Mesenchymal stem cell (in vitro differentiated cells and primary cell): ENCODE results near the gene ASCC1.
"Not testable (repeated sequence)": the region's sequence is repeated elsewhere in the genome, so short reads cannot be mapped to it uniquely, and the experiment has no call there.

Source experiments
- DNase-seq: peaks from one replicate; pipeline ENCODE4 v3.0.0-alpha.2; 2013
- H2AFZ ChIP-seq: one replicate; pipeline ENCODE4 v1.6.1; 2013; ENCODE audit warnings: low read depth, mild to moderate bottlenecking, control low read depth, inconsistent platforms, low read length, moderate library complexity
- H2AK5ac ChIP-seq: 2 replicates; pipeline ENCODE4 v1.6.1; 2013; ENCODE audit warnings: low read length, moderate library complexity, mild to moderate bottlenecking, inconsistent platforms; ENCODE audit not compliant: severe bottlenecking
- H2BK120ac ChIP-seq: one replicate; pipeline ENCODE4 v1.6.1; 2013; ENCODE audit warnings: low read depth, mild to moderate bottlenecking, inconsistent platforms, low read length, moderate library complexity
- H2BK12ac ChIP-seq, 2 experiments: one replicate each; pipeline ENCODE4 v1.6.1; 2013; ENCODE audit warnings: inconsistent platforms in 2 of 2, low read length in 2 of 2, mild to moderate bottlenecking in 2 of 2, moderate library complexity in 2 of 2, control low read depth in 1 of 2
- H2BK15ac ChIP-seq: one replicate; pipeline ENCODE4 v1.6.1; 2013; ENCODE audit warnings: mild to moderate bottlenecking, low read depth, inconsistent platforms; ENCODE audit not compliant: poor library complexity, severe bottlenecking
- H2BK5ac ChIP-seq: 2 replicates; pipeline ENCODE4 v1.6.1; 2013; ENCODE audit warnings: low read depth, mild to moderate bottlenecking, low read length, control low read depth, inconsistent platforms; ENCODE audit not compliant: poor library complexity, severe bottlenecking
- H3K14ac ChIP-seq, 2 experiments: one replicate each; pipeline ENCODE4 v1.6.1; 2013; ENCODE audit warnings: inconsistent platforms in 2 of 2, low read length in 2 of 2, control low read depth in 1 of 2, mild to moderate bottlenecking in 1 of 2, moderate library complexity in 1 of 2
- H3K18ac ChIP-seq, 2 experiments: one replicate each; pipeline ENCODE4 v1.6.1; 2013; ENCODE audit warnings: inconsistent platforms in 2 of 2, low read length in 2 of 2, control low read depth in 1 of 2, low read depth in 1 of 2, mild to moderate bottlenecking in 1 of 2
- H3K23ac ChIP-seq, 2 experiments: one replicate each; pipeline ENCODE4 v1.6.1; 2013; ENCODE audit warnings: inconsistent platforms in 2 of 2, low read length in 2 of 2, mild to moderate bottlenecking in 2 of 2, moderate library complexity in 2 of 2, control low read depth in 1 of 2
- H3K27ac ChIP-seq: 2 replicates; pipeline ENCODE4 v1.5.1; 2013; ENCODE audit warnings: mild to moderate bottlenecking, moderate library complexity, low read length, control low read depth, inconsistent platforms; ENCODE audit not compliant: poor library complexity, severe bottlenecking
- H3K27me3 ChIP-seq, 2 experiments: 2 replicates each; pipeline versions ENCODE4 v1.6.1 to v1.7.0; 2013; ENCODE audit warnings: low read length in 2 of 2, mild to moderate bottlenecking in 2 of 2, moderate library complexity in 2 of 2, control low read depth in 1 of 2, inconsistent platforms in 1 of 2; ENCODE audit not compliant: control insufficient read depth in 1 of 2, insufficient read depth in 1 of 2
- H3K36me3 ChIP-seq, 2 experiments: 2 replicates each; pipeline versions ENCODE4 v1.6.1 to v1.7.0; 2013; ENCODE audit warnings: low read length in 2 of 2, control low read depth in 1 of 2, inconsistent platforms in 1 of 2, low read depth in 1 of 2, mild to moderate bottlenecking in 1 of 2; ENCODE audit not compliant: insufficient read depth in 2 of 2, control insufficient read depth in 1 of 2
- H3K4ac ChIP-seq, 2 experiments: one replicate each; pipeline ENCODE4 v1.6.1; 2013; ENCODE audit warnings: inconsistent platforms in 2 of 2, low read length in 2 of 2, mild to moderate bottlenecking in 2 of 2, moderate library complexity in 2 of 2, control low read depth in 1 of 2, low read depth in 1 of 2
- H3K4me1 ChIP-seq: 2 replicates; pipeline ENCODE4 v1.6.1; 2013; ENCODE audit warnings: low read depth, low read length, control low read depth; ENCODE audit not compliant: control insufficient read depth, insufficient read depth
- H3K4me2 ChIP-seq: 2 replicates; pipeline ENCODE4 v1.6.1; 2013; ENCODE audit warnings: low read length, mild to moderate bottlenecking, inconsistent platforms; ENCODE audit not compliant: poor library complexity, severe bottlenecking
- H3K4me3 ChIP-seq, 2 experiments: 2 replicates each; pipeline versions ENCODE4 v1.5.1 to v1.7.0; 2013; ENCODE audit warnings: low read length in 2 of 2, mild to moderate bottlenecking in 2 of 2, control low read depth in 1 of 2, low read depth in 1 of 2; ENCODE audit not compliant: insufficient read depth in 1 of 2
- H3K79me1 ChIP-seq: replicated peaks from 2 replicates; pipeline ENCODE4 v1.6.1; 2013; ENCODE audit warnings: mild to moderate bottlenecking, control low read depth, low read length, inconsistent platforms; ENCODE audit not compliant: poor library complexity, severe bottlenecking
- H3K9ac ChIP-seq: 2 replicates; pipeline ENCODE4 v1.7.0; 2013; ENCODE audit warnings: mild to moderate bottlenecking, low read length, moderate library complexity
- H3K9me3 ChIP-seq: 2 replicates; pipeline ENCODE4 v1.7.0; 2013; ENCODE audit warnings: mild to moderate bottlenecking, low read length; ENCODE audit not compliant: control insufficient read depth
- H4K8ac ChIP-seq: one replicate; pipeline ENCODE4 v1.6.1; 2013; ENCODE audit warnings: inconsistent platforms, mild to moderate bottlenecking, low read length, moderate library complexity
- H4K91ac ChIP-seq: one replicate; pipeline ENCODE4 v1.6.1; 2013; ENCODE audit warnings: mild to moderate bottlenecking, low read length, inconsistent platforms
- WGBS: methylation state at CpG from one replicate; pipeline ENCODE4 v1.1.7; 2013; ENCODE audit warnings: mixed read lengths; 5-methylcytosine and 5-hydroxymethylcytosine counted together

The ASCC1 gene

DNA sequence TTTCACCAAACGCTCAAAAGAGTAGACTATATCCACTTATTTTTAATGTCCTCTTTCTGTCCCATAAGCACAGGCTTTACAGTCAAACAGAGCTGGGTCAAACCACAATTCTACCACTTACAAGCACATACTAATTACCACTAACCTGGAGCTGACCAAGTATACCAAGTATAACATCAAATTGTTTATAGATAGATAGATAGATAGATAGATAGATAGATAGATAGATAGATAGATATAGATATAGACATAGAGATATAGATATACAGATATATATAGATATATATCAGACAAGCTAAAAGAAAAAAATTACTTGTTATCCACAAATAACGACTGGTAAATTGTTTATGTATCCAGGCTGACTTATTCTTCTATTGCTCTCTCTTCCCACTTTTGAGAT lies 75.2 kb downstream of the ASCC1 start:
- no peak overlapping the region for H3K18ac ChIP-seq
- peaks cover 5% of the 10 kb centered on the region for H3K79me1 ChIP-seq
- H2BK120ac ChIP-seq = no peak overlapping the region
- H3K4ac ChIP-seq = no peak overlapping the region
- no peak overlapping the region for H2BK15ac ChIP-seq
- H3K4me3 ChIP-seq = no peak overlapping the region
- H2AFZ ChIP-seq = no peak overlapping the region
- H4K91ac ChIP-seq = no peak overlapping the region
- H2BK5ac ChIP-seq = peak overlapping the region; percentile 66
- no peak overlapping the region for H2AK5ac ChIP-seq
- no peaks in the 10 kb centered on the region for H3K27me3 ChIP-seq
- H3K9ac ChIP-seq = no peak overlapping the region
- no peaks in the 10 kb centered on the region for H3K4me1 ChIP-seq
- H3K4me2 ChIP-seq = no peak overlapping the region
- no peak overlapping the region for H3K27ac ChIP-seq
- H3K14ac ChIP-seq = no peak overlapping the region
- H2BK12ac ChIP-seq = no peak overlapping the region
- H4K8ac ChIP-seq = no peak overlapping the region
- H3K23ac ChIP-seq = no peak overlapping the region
- WGBS = 94% methylated on average over 1 of the region's 2 CpGs
- DNase-seq = no peak
- no peaks in the 10 kb centered on the region for H3K9me3 ChIP-seq
- H3K36me3 ChIP-seq = peaks cover 6 to 9% of the 10 kb centered on the region in 2 experiments

DNA sequence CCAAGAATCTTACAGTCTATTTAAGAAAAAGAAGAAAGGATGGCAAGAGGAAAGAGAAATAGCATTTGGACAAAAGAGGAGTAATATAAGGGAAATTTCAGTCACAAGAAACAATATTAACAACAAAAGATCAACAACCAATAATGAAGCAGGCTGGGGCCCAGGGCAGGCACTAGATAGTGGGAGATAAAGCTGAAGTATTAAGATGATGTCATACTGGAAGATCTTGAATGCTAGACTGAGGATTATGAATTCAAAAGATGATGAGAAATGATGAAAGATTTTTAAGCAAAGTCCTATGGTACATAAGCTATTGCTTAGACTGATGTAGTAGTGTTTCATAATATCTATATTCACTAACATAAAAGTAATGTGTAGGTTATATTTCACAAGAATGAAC lies 75.9 kb downstream of the ASCC1 start:
- H2BK120ac ChIP-seq = no peak overlapping the region
- peaks cover 6 to 9% of the 10 kb centered on the region in 2 experiments for H3K36me3 ChIP-seq
- H3K4me1 ChIP-seq = no peaks in the 10 kb centered on the region
- H3K4me3 ChIP-seq = no peak overlapping the region
- H3K9me3 ChIP-seq = no peaks in the 10 kb centered on the region
- H3K4ac ChIP-seq = no peak overlapping the region
- H4K8ac ChIP-seq = no peak overlapping the region
- H3K9ac ChIP-seq = no peak overlapping the region
- no peak overlapping the region for H3K18ac ChIP-seq
- no peak overlapping the region for H2AFZ ChIP-seq
- no peak overlapping the region for H3K4me2 ChIP-seq
- H2BK15ac ChIP-seq = no peak overlapping the region
- H2AK5ac ChIP-seq = no peak overlapping the region
- H2BK5ac ChIP-seq = no peak overlapping the region
- H3K14ac ChIP-seq = no peak overlapping the region
- no peak overlapping the region for H4K91ac ChIP-seq
- no peaks in the 10 kb centered on the region for H3K27me3 ChIP-seq
- H2BK12ac ChIP-seq = no peak overlapping the region
- peaks cover 11% of the 10 kb centered on the region for H3K79me1 ChIP-seq
- no peak overlapping the region for H3K27ac ChIP-seq
- DNase-seq = no peak
- no peak overlapping the region for H3K23ac ChIP-seq

DNA sequence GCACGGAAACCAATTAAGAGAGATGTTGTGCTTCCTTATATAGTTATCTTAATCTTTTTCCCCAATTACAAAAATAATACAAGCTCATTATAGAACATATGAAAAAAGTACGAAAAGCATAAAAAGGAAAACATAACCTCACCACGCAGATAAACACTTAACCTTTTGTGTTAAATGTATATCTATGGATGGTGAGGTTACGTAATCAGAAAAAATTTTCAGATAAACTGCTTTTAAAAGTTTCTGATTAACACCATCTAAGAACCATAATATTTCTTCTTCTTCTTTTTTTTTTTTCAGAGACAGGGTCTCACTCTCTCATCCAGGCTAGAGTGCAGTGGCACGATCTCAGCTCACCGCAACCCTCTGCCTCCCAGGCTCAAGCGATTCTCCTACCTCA lies 78.5 kb downstream of the ASCC1 start:
- peaks cover 11% of the 10 kb centered on the region for H3K79me1 ChIP-seq
- no peak overlapping the region for H2BK120ac ChIP-seq
- H3K18ac ChIP-seq = no peak overlapping the region
- no peak overlapping the region for H2AFZ ChIP-seq
- peaks cover 9 to 13% of the 10 kb centered on the region in 2 experiments for H3K36me3 ChIP-seq
- no peak overlapping the region for H2BK15ac ChIP-seq
- no peaks in the 10 kb centered on the region for H3K9me3 ChIP-seq
- no peak overlapping the region for H3K4me3 ChIP-seq
- no peak overlapping the region for H3K4me2 ChIP-seq
- no peak overlapping the region for H2AK5ac ChIP-seq
- no peak overlapping the region for H2BK5ac ChIP-seq
- no peaks in the 10 kb centered on the region for H3K27me3 ChIP-seq
- no peak overlapping the region for H2BK12ac ChIP-seq
- no peak overlapping the region for H3K23ac ChIP-seq
- no peak overlapping the region for H3K4ac ChIP-seq
- DNase-seq = no peak
- H3K14ac ChIP-seq = no peak overlapping the region
- H4K91ac ChIP-seq = no peak overlapping the region
- no peak overlapping the region for H3K9ac ChIP-seq
- peaks cover 1% of the 10 kb centered on the region for H3K4me1 ChIP-seq
- no peak overlapping the region for H3K27ac ChIP-seq
- H4K8ac ChIP-seq = no peak overlapping the region
- 100% methylated on average over 4 of the region's 7 CpGs for WGBS

DNA sequence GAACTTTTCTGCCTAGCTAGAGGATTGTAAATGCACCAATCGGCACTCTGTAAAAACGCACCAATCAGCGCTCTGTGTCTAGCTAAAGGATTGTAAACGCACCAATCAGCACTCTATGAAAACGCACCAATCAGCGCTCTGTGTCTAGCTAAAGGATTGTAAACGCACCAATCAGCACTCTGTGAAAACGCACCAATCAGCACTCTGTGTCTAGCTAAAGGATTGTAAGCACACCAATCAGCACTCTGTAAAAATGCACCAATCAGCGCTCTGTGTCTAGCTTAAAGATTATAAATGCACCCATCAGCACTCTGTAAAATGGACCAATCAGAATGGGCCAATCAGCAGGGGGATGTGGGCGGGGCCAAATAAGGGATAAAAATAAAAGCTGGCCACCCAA lies 79.9 kb downstream of the ASCC1 start:
- not testable (repeated sequence) for H3K4ac ChIP-seq, H2AK5ac ChIP-seq, H2BK12ac ChIP-seq, H2BK120ac ChIP-seq, DNase-seq, H3K27me3 ChIP-seq, H3K9ac ChIP-seq, H2BK5ac ChIP-seq, H3K18ac ChIP-seq, H3K9me3 ChIP-seq, H4K91ac ChIP-seq, H3K23ac ChIP-seq, H4K8ac ChIP-seq, H3K4me2 ChIP-seq, H3K4me1 ChIP-seq, H3K27ac ChIP-seq, H2AFZ ChIP-seq, H2BK15ac ChIP-seq, H3K14ac ChIP-seq, H3K4me3 ChIP-seq
- WGBS = 97% methylated on average over 6 of the region's 10 CpGs
- H3K36me3 ChIP-seq = peaks cover 9 to 24% of the 10 kb centered on the region in 2 experiments
- peaks cover 11% of the 10 kb centered on the region for H3K79me1 ChIP-seq
